HG02588 (cell line): ENCODE results near the gene GPR37L1.
"Not testable (repeated sequence)": the region's sequence is repeated elsewhere in the genome, so short reads cannot be mapped to it uniquely, and the experiment has no call there.

Experiments used
- ATAC-seq: cut with Tn5 transposase; IDR thresholded peaks from one replicate; pipeline ENCODE4 v1.9.1; 2021; ENCODE audit warnings: mild to moderate bottlenecking, moderate library complexity; ENCODE audit not compliant: unreplicated experiment

Gene GPR37L1

GRCh38 chr1:202167054-202167453 lies 44.3 kb downstream of the GPR37L1 start:
- not testable (repeated sequence) for ATAC-seq

GRCh38 chr1:202167708-202168415 lies 45.1 kb downstream of the GPR37L1 start:
- no peak for ATAC-seq

GRCh38 chr1:202168861-202169260 lies 46.1 kb downstream of the GPR37L1 start:
- no peak for ATAC-seq

GRCh38 chr1:202170726-202171125 lies 48.0 kb downstream of the GPR37L1 start:
- no peak for ATAC-seq

GRCh38 chr1:202171292-202172014 lies 48.7 kb downstream of the GPR37L1 start:
- no peak for ATAC-seq

GRCh38 chr1:202172015-202172355 lies 49.3 kb downstream of the GPR37L1 start:
- ATAC-seq = no peak

GRCh38 chr1:202173993-202174392 lies 51.3 kb downstream of the GPR37L1 start:
- no peak for ATAC-seq

- no peak for ATAC-seq
Observed at GRCh38 chr1:202176949-202177927, 54.5 kb downstream of the GPR37L1 start.

- no peak for ATAC-seq
Observed at GRCh38 chr1:202179828-202180750, 57.4 kb downstream of the GPR37L1 start.

- ATAC-seq = not testable (repeated sequence)
Observed at GRCh38 chr1:202180751-202181139, 58.0 kb downstream of the GPR37L1 start.

GRCh38 chr1:202181586-202181985 lies 58.9 kb downstream of the GPR37L1 start:
- ATAC-seq = no peak

- no peak for ATAC-seq
Observed at GRCh38 chr1:202182040-202182877, 59.5 kb downstream of the GPR37L1 start.
